Thoracic aorta endothelial cell (primary cell): ENCODE data around the gene RPS6KA5. TPM values are rescaled to one million over a fixed set of nuclear protein-coding genes. Genes with fewer than 3 reads are reported as not detected.

Source experiments
- small RNA-seq: library from RNA; depleted of rRNA; stranded (forward); fragments of <200 nt; gene quantifications from one replicate; pipeline ENCODE3, GENCODE V24; 2012
- total RNA-seq: library from RNA; depleted of rRNA; stranded (reverse); fragments of >200 nt; gene quantifications from 2 replicates; pipeline ENCODE4 v1.2.3, GENCODE V29; 2012

Gene RPS6KA5
- 5.6 and 8.5 TPM in 2 replicates for total RNA-seq

GRCh38 chr14:91060351-91061055, at the start of gene RPS6KA5:
RPS6KA5 (minus strand) TSS chr14:91060641; CDS start chr14:91060434, 207 bp downstream.

GRCh38 chr14:90815822-90816662, 244.4 kb downstream of the RPS6KA5 start, which contains the start of gene TTC7B:
TTC7B (minus strand) TSS chr14:90816430; CDS start chr14:90816295, 135 bp downstream.

Small RNAs within 50 kb of the gene (small RNA-seq; reads per million reads assigned to genes)
- not detected for gene RNU7-30P

Other genes with a start within 250 kb of the RPS6KA5 start
- 57.3 and 62.5 TPM in 2 replicates for gene TTC7B, start 244.2 kb downstream of the RPS6KA5 start, total RNA-seq
- 41.5 and 63.8 TPM in 2 replicates for gene DGLUCY, start 53.4 kb upstream of the RPS6KA5 start, total RNA-seq
- 0.36 and 0.40 TPM in 2 replicates for gene GPR68, start 184.1 kb upstream of the RPS6KA5 start, total RNA-seq